Measurements from ENCODE around the gene ITSN1.
"Not testable (repeated sequence)": the region's sequence is repeated elsewhere in the genome, so short reads cannot be mapped to it uniquely, and the experiment has no call there.

Gene ITSN1

GRCh38 chr21:33642027-33642895, at the start of gene ITSN1:
Gene ITSN1 (plus strand): TSS chr21:33642501. CDS start chr21:33718829, 76,328 bp downstream.
- TF ChIP-seq GLIS3 (CRISPR knock-in tag; IDR thresholded peaks at IDR 0.05) (0 out of 2 replicates have a peak, but pooled peaks have one; percentile 48), ZC3H10 (CRISPR knock-in tag; IDR thresholded peaks at IDR 0.05) (no peak), ISL1 (CRISPR knock-in tag; IDR thresholded peaks at IDR 0.05) (no peak)
- ATAC-seq = peak; percentile 89

- no peak for TF ChIP-seq OSR1 (CRISPR knock-in tag; IDR thresholded peaks at IDR 0.05)
- TF ChIP-seq ZNF8 (CRISPR knock-in tag; IDR thresholded peaks at IDR 0.05) = no peak
- TF ChIP-seq GLIS3 (CRISPR knock-in tag; IDR thresholded peaks at IDR 0.05) = no peak
- TF ChIP-seq ZC3H10 (CRISPR knock-in tag; IDR thresholded peaks at IDR 0.05) = no peak
- TF ChIP-seq CREB5 (CRISPR knock-in tag; IDR thresholded peaks at IDR 0.05; ENCODE audit: low read depth) = no peak
- ATAC-seq = no peak
Observed at GRCh38 chr21:33598051-33598450, 44.2 kb upstream of the ITSN1 start.

- TF ChIP-seq GLIS3 (CRISPR knock-in tag; IDR thresholded peaks at IDR 0.05) (no peak), BACH2 (CRISPR knock-in tag; IDR thresholded peaks at IDR 0.05; ENCODE audit: borderline replicate concordance) (no peak), OSR1 (CRISPR knock-in tag; IDR thresholded peaks at IDR 0.05) (no peak), ZNF70 (CRISPR knock-in tag; IDR thresholded peaks at IDR 0.05) (no peak), ZFP30 (CRISPR knock-in tag; IDR thresholded peaks at IDR 0.05) (no peak)
- ATAC-seq = no peak
Observed at GRCh38 chr21:33608559-33608958, 33.7 kb upstream of the ITSN1 start.

- ATAC-seq = no peak
- TF ChIP-seq RARB (CRISPR knock-in tag; IDR thresholded peaks at IDR 0.05) (no peak), GLIS3 (CRISPR knock-in tag; IDR thresholded peaks at IDR 0.05) (no peak), OSR1 (CRISPR knock-in tag; IDR thresholded peaks at IDR 0.05) (no peak), CSRNP3 (CRISPR knock-in tag; IDR thresholded peaks at IDR 0.05) (no peak), SNAI2 (CRISPR knock-in tag; IDR thresholded peaks at IDR 0.05) (no peak), POU6F1 (CRISPR knock-in tag; IDR thresholded peaks at IDR 0.05; ENCODE audit: borderline replicate concordance, low read depth) (no peak), PATZ1 (CRISPR knock-in tag; IDR thresholded peaks at IDR 0.05; ENCODE audit: borderline replicate concordance) (no peak), ZNF70 (CRISPR knock-in tag; IDR thresholded peaks at IDR 0.05) (no peak), CSDC2 (CRISPR knock-in tag; IDR thresholded peaks at IDR 0.05) (no peak), ZNF565 (CRISPR knock-in tag; conservative IDR thresholded peaks at IDR 0.05; ENCODE audit: low read depth) (no peak), ESRRG (CRISPR knock-in tag; IDR thresholded peaks at IDR 0.05) (no peak), ARNTL (CRISPR knock-in tag; IDR thresholded peaks at IDR 0.05; ENCODE audit: borderline replicate concordance, low read depth) (no peak), TCF4 (CRISPR knock-in tag; IDR thresholded peaks at IDR 0.05; ENCODE audit: borderline replicate concordance) (no peak), BACH2 (CRISPR knock-in tag; IDR thresholded peaks at IDR 0.05; ENCODE audit: borderline replicate concordance) (no peak), TOX (CRISPR knock-in tag; IDR thresholded peaks at IDR 0.05; ENCODE audit: borderline replicate concordance) (no peak), PPARA (CRISPR knock-in tag; IDR thresholded peaks at IDR 0.05; ENCODE audit: borderline replicate concordance) (no peak), ZC3H10 (CRISPR knock-in tag; IDR thresholded peaks at IDR 0.05) (no peak), TSHZ2 (CRISPR knock-in tag; IDR thresholded peaks at IDR 0.05) (no peak), CREB5 (CRISPR knock-in tag; IDR thresholded peaks at IDR 0.05; ENCODE audit: low read depth) (no peak)
Observed at GRCh38 chr21:33611006-33611744, 31.1 kb upstream of the ITSN1 start.

GRCh38 chr21:33617565-33617964, 24.7 kb upstream of the ITSN1 start:
- not testable (repeated sequence) for ATAC-seq
